ENCODE data around the gene ASCC1. TPM values are rescaled to one million over a fixed set of nuclear protein-coding genes. Genes with fewer than 3 reads are reported as not detected.
"Not testable (repeated sequence)": the region's sequence is repeated elsewhere in the genome, so short reads cannot be mapped to it uniquely, and the experiment has no call there.

The ASCC1 gene
- total and polyA plus RNA-seq, 7 experiments from 2014 or later: 19.4 to 33.1 (median 24.4) TPM

DNA sequence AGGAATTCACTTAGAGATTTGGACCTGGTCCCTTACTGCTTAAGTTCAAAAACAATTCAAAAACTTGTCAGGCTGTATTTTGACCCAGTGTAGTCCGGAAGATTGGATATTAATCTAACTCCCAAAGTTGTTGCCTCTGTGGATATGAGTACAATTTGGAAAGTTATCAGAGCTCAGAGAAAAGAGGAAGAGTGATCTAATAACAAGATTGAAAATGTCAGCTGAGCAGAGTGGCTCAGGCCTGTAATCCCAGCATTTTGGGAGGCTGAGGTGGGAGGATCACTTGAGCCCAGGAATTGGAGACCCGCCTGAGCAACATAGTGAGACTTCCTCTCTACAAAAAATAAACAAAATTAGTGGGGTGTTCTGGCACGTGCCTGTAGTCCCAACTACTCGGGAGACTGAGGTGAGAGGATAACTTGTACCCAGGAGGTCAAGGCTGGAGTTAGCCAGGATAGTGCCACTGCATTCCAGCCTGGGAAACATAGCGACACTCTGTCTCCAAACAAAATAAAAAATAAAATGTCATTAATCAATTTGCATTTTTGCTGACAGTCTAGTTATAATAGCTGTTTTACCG is 3.2 kb upstream of the ASCC1 start:
- peaks cover 26 to 72% (median 55%) of the 10 kb centered on the region in 7 donors for H3K4me1 Mint-ChIP-seq
- CTCF ChIA-PET: interaction anchor here (0.6 to 2.0 kb wide), 7 partner anchors 87 to 149 kb away, joined by 3 to 13 read pairs (median 4); no protein-coding TSS in a partner anchor

DNA sequence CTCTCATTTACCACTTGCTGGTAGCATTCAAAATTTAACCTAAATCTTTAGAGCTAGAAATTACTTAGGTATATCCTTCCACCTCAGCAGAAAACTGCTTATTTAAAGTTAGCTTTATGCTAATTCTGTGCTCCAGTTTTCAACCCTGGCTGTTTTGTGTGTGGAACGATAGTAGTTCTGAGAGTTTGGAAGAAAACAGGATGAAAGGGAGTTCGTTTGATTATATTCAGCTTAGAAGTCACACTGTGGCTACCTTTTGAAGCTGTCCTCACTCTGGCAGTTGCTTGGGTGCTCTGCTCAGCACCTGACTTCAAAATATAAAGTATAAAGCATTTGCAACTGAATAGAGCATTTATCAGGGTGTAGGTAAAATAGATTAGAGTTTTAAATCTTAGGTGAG is 2.6 kb upstream of the ASCC1 start:
- H3K9me3 ChIP-seq (ENCODE audit: control insufficient read depth in 2 of 3, low read length in 3 of 3): no peaks in the 10 kb centered on the region
- Mint-ChIP-seq H3K36me3 (peaks cover 0 to 15% (median 8%) of the 10 kb centered on the region in 5 donors), H3K27ac (peak overlapping the region; percentile 84 to 100 (median 91)), H3K9me3 (peaks cover 0 to 8% (median 0%) of the 10 kb centered on the region in 11 donors), H3K4me1 (peaks cover 20 to 67% (median 51%) of the 10 kb centered on the region in 7 donors), H3K4me3 (peak overlapping the region; percentile 56 to 97 (median 81)), H3K27me3 (no peaks in the 10 kb centered on the region)
- ChIA-PET CTCF (interaction anchor here (0.6 to 2.0 kb wide), 8 partner anchors 30 to 148 kb away, joined by 3 to 13 read pairs (median 4); no protein-coding TSS in a partner anchor), POLR2A (interaction anchor here (0.7 to 9.0 kb wide), 15 partner anchors 10 to 146 kb away, joined by 3 to 66 read pairs (median 3); partner anchors contain the start of genes DDIT4 and SPOCK2)
- no peaks in the 10 kb centered on the region for H3K27me3 ChIP-seq (ENCODE audit: control insufficient read depth in 2 of 2, insufficient read depth in 2 of 2, low read length in 2 of 2)
- H3K4me3 ChIP-seq (ENCODE audit: low read length): peak overlapping the region; percentile 34
- peak in 7 of 9 donors; percentile 14 to 48 (median 40) for DNase-seq
- intact Hi-C loops (cut with micrococcal nuclease): loop anchor here (1.0 to 10.0 kb wide), 5 partner anchors 54 to 156 kb away; partner anchors contain the start of gene DDIT4 (in 1 of the 2)
- H3K36me3 ChIP-seq (ENCODE audit: control insufficient read depth in 2 of 3, insufficient read depth in 3 of 3, low read length in 3 of 3): peaks cover 0 to 12% (median 0%) of the 10 kb centered on the region in 3 experiments
- H3K4me1 ChIP-seq (ENCODE audit: control insufficient read depth in 2 of 2, insufficient read depth in 2 of 2, low read length in 2 of 2): peaks cover 22 to 56% of the 10 kb centered on the region in 2 donors
- ATAC-seq: no peak
- H3K27ac ChIP-seq (ENCODE audit: low read depth, low read length): peak overlapping the region; percentile 60

More for the DNA sequence above, 3.2 kb upstream of the ASCC1 start:
- ATAC-seq (no peak), DNase-seq (no peak)
- Mint-ChIP-seq H3K36me3 (peaks cover 0 to 18% (median 14%) of the 10 kb centered on the region in 5 donors), H3K9me3 (peaks cover 0 to 8% (median 0%) of the 10 kb centered on the region in 11 donors), H3K27ac (peak overlapping the region; percentile 84 to 100 (median 91)), H3K4me3 (peak overlapping the region; percentile 56 to 97 (median 81)), H3K27me3 (no peaks in the 10 kb centered on the region)
- no peaks in the 10 kb centered on the region for H3K27me3 ChIP-seq (ENCODE audit: control insufficient read depth in 2 of 2, insufficient read depth in 2 of 2, low read length in 2 of 2)
- peak overlapping the region; percentile 34 for H3K4me3 ChIP-seq (ENCODE audit: low read length)
- peak overlapping the region; percentile 60 for H3K27ac ChIP-seq (ENCODE audit: low read depth, low read length)
- intact Hi-C loops (cut with micrococcal nuclease): loop anchor here (2.0 to 10.0 kb wide), 4 partner anchors 55 to 157 kb away; no protein-coding TSS in a partner anchor
- peaks cover 22 to 55% of the 10 kb centered on the region in 2 donors for H3K4me1 ChIP-seq (ENCODE audit: control insufficient read depth in 2 of 2, insufficient read depth in 2 of 2, low read length in 2 of 2)
- H3K9me3 ChIP-seq (ENCODE audit: control insufficient read depth in 2 of 3, low read length in 3 of 3): no peaks in the 10 kb centered on the region
- POLR2A ChIA-PET: interaction anchor here (0.8 to 9.0 kb wide), 15 partner anchors 10 to 145 kb away, joined by 3 to 66 read pairs (median 4); partner anchors contain the start of genes DDIT4 and SPOCK2
- peaks cover 0 to 12% (median 0%) of the 10 kb centered on the region in 3 experiments for H3K36me3 ChIP-seq (ENCODE audit: control insufficient read depth in 2 of 3, insufficient read depth in 3 of 3, low read length in 3 of 3)

DNA sequence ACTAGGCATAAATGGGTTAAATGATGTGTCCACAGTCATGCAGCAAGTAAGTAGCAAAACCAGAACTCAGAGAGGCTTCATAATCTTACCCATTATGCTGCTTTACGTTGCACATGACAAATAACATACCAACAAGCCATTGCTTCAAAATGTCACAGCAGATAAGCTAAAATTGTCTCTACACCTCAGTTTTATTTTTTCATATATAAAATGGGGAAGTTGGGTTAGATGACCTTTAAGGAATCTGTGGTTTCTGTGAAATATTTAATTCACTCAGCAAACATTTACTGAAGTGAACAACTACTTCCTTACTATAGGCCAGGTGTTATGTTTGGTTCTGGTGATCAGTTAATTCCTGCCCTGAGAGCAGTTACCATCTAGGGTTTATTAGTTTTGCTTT is 2.2 kb upstream of the ASCC1 start:
- Histone ChIP-seq H3K4me3 (ENCODE audit: low read length) (peak overlapping the region; percentile 34), H3K27ac (ENCODE audit: low read depth, low read length) (peak overlapping the region; percentile 60), H3K36me3 (ENCODE audit: control insufficient read depth in 2 of 3, insufficient read depth in 3 of 3, low read length in 3 of 3) (peaks cover 0 to 12% (median 0%) of the 10 kb centered on the region in 3 experiments), H3K4me1 (ENCODE audit: control insufficient read depth in 2 of 2, insufficient read depth in 2 of 2, low read length in 2 of 2) (peaks cover 22 to 54% of the 10 kb centered on the region in 2 donors), H3K27me3 (ENCODE audit: control insufficient read depth in 2 of 2, insufficient read depth in 2 of 2, low read length in 2 of 2) (no peaks in the 10 kb centered on the region), H3K9me3 (ENCODE audit: control insufficient read depth in 2 of 3, low read length in 3 of 3) (no peaks in the 10 kb centered on the region)
- H3K4me1 Mint-ChIP-seq: peaks cover 17 to 64% (median 48%) of the 10 kb centered on the region in 7 donors
- peaks cover 0 to 8% (median 0%) of the 10 kb centered on the region in 11 donors for H3K9me3 Mint-ChIP-seq
- H3K36me3 Mint-ChIP-seq: peaks cover 0 to 12% (median 8%) of the 10 kb centered on the region in 5 donors
- intact Hi-C loops (cut with micrococcal nuclease): loop anchor here (1.0 to 10.0 kb wide), 5 partner anchors 54 to 156 kb away; partner anchors contain the start of gene DDIT4 (in 1 of the 2)
- DNase-seq (no peak), ATAC-seq (no peak)
- POLR2A ChIA-PET: interaction anchor here (0.7 to 9.0 kb wide), 11 partner anchors 11 to 146 kb away, joined by 3 to 66 read pairs (median 4); partner anchors contain the start of genes DDIT4 and SPOCK2
- H3K4me3 Mint-ChIP-seq: peak overlapping the region; percentile 56 to 97 (median 81)
- CTCF ChIA-PET: interaction anchor here (0.6 to 2.0 kb wide), 6 partner anchors 30 to 148 kb away, joined by 3 to 13 read pairs (median 4); no protein-coding TSS in a partner anchor
- H3K27ac Mint-ChIP-seq: peak overlapping the region; percentile 84 to 100 (median 91)
- no peaks in the 10 kb centered on the region for H3K27me3 Mint-ChIP-seq

DNA sequence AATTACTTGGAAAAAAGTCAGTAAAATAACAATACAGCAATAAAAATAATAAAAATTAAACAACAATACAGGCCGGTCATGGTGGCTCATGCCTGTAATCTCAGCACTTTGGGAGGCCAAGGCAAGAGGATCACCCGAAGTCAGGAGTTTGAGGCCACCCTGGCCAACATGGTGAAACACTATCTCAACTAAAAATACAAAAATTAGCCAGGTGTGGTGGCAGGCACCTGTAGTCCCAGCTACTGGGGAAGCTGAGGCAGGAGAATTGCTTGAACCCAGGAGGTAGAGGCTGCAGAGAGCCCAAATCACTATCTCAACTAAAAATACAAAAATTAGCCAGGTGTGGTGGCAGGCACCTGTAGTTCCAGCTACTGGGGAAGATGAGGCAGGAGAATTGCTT is 4.2 kb downstream of the ASCC1 start:
- H3K27ac ChIP-seq (ENCODE audit: low read depth, low read length); H3K27me3 Mint-ChIP-seq; H3K4me3 ChIP-seq (ENCODE audit: low read length); H3K9me3 ChIP-seq (ENCODE audit: control insufficient read depth in 2 of 3, low read length in 3 of 3); H3K4me3 Mint-ChIP-seq; DNase-seq; ATAC-seq; H3K9me3 Mint-ChIP-seq; CTCF ChIA-PET; H3K27me3 ChIP-seq (ENCODE audit: control insufficient read depth in 2 of 2, insufficient read depth in 2 of 2, low read length in 2 of 2): not testable (repeated sequence)
- Histone ChIP-seq H3K4me1 (ENCODE audit: control insufficient read depth in 2 of 2, insufficient read depth in 2 of 2, low read length in 2 of 2) (peaks cover 9 to 36% of the 10 kb centered on the region in 2 donors), H3K36me3 (ENCODE audit: control insufficient read depth in 2 of 3, insufficient read depth in 3 of 3, low read length in 3 of 3) (peaks cover 0 to 15% (median 0%) of the 10 kb centered on the region in 3 experiments)
- peaks cover 5 to 46% (median 40%) of the 10 kb centered on the region in 7 donors for H3K4me1 Mint-ChIP-seq
- POLR2A ChIA-PET: interaction anchor here (0.9 to 9.0 kb wide), 2 partner anchors 17 to 123 kb away, joined by 3 to 66 read pairs; partner anchors contain the start of gene SPOCK2
- peaks cover 0 to 29% (median 16%) of the 10 kb centered on the region in 5 donors for H3K36me3 Mint-ChIP-seq
- peak overlapping the region in 4 of 9 donors; percentile 20 to 93 (median 40) for H3K27ac Mint-ChIP-seq
- intact Hi-C loops (cut with micrococcal nuclease): loop anchor here in 1 of 2 donors (10.0 kb wide), 1 partner anchor 47 kb away; no protein-coding TSS in a partner anchor

DNA sequence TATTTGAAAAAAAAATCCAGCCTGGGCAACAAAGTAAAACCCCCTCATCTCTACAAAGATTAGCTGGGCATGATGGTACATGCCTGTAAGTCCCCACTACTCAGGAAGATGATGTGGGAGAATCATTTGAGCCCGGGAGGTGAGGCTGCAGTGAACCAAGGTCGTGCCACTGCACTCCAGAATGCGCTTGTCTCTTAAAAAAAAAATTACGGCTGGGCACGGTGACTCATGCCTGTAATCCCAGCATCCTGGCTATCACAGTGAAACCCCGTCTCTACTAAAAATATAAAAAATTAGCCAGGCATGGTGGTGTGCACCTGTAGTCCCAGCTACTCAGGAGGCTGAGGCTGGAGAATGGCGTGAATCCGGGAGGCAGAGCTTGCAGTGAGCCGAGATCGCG is 4.7 kb downstream of the ASCC1 start:
- Mint-ChIP-seq H3K4me1 (peaks cover 5 to 44% (median 37%) of the 10 kb centered on the region in 7 donors), H3K36me3 (peaks cover 0 to 31% (median 16%) of the 10 kb centered on the region in 5 donors), H3K27ac (peak overlapping the region in 4 of 9 donors; percentile 17 to 57 (median 26))
- H3K4me3 Mint-ChIP-seq; H3K27me3 ChIP-seq (ENCODE audit: control insufficient read depth in 2 of 2, insufficient read depth in 2 of 2, low read length in 2 of 2); ATAC-seq; H3K9me3 ChIP-seq (ENCODE audit: control insufficient read depth in 2 of 3, low read length in 3 of 3); DNase-seq; CTCF ChIA-PET; H3K9me3 Mint-ChIP-seq; H3K27ac ChIP-seq (ENCODE audit: low read depth, low read length); H3K4me3 ChIP-seq (ENCODE audit: low read length); H3K27me3 Mint-ChIP-seq: not testable (repeated sequence)
- H3K4me1 ChIP-seq (ENCODE audit: control insufficient read depth in 2 of 2, insufficient read depth in 2 of 2, low read length in 2 of 2): peaks cover 9 to 33% of the 10 kb centered on the region in 2 donors
- POLR2A ChIA-PET: interaction anchor here (0.9 to 9.0 kb wide), 2 partner anchors 17 to 123 kb away, joined by 3 to 66 read pairs; partner anchors contain the start of gene SPOCK2
- peaks cover 0 to 15% (median 0%) of the 10 kb centered on the region in 3 experiments for H3K36me3 ChIP-seq (ENCODE audit: control insufficient read depth in 2 of 3, insufficient read depth in 3 of 3, low read length in 3 of 3)
- intact Hi-C loops (cut with micrococcal nuclease): loop anchor here in 1 of 2 donors (10.0 kb wide), 1 partner anchor 47 kb away; no protein-coding TSS in a partner anchor

DNA sequence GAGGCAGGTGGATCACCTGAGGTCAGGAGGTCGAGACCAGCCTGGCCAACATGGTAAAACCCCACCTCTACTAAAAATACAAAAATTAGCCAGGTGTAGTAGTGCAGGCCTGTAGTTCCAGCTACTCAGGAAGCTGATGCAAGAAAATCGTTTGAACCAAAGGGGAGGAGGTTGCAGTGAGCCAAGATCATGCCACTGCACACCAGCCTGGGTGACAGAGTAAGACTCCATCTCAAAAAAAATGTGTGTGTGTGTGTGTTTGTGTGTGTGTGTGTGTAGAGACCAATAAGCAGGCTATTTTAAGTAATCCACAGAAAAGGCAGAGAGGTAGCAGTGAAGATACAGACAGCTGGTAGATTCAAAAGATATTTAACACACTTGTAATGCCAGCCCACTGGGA is 7.5 kb downstream of the ASCC1 start:
- Histone ChIP-seq H3K36me3 (ENCODE audit: control insufficient read depth in 2 of 3, insufficient read depth in 3 of 3, low read length in 3 of 3) (peaks cover 0 to 25% (median 8%) of the 10 kb centered on the region in 3 experiments), H3K4me1 (ENCODE audit: control insufficient read depth in 2 of 2, insufficient read depth in 2 of 2, low read length in 2 of 2) (peaks cover 0 to 18% of the 10 kb centered on the region in 2 donors)
- peaks cover 4 to 35% (median 19%) of the 10 kb centered on the region in 5 donors for H3K36me3 Mint-ChIP-seq
- DNase-seq: peak in 3 of 9 donors; percentile 8 to 29 (median 20)
- H3K4me3 Mint-ChIP-seq: peak overlapping the region; percentile 20 to 67 (median 58)
- ATAC-seq; H3K4me3 ChIP-seq (ENCODE audit: low read length); intact Hi-C loops (cut with micrococcal nuclease); H3K9me3 ChIP-seq (ENCODE audit: control insufficient read depth in 2 of 3, low read length in 3 of 3); H3K27me3 Mint-ChIP-seq; H3K27me3 ChIP-seq (ENCODE audit: control insufficient read depth in 2 of 2, insufficient read depth in 2 of 2, low read length in 2 of 2); H3K9me3 Mint-ChIP-seq; H3K27ac ChIP-seq (ENCODE audit: low read depth, low read length): not testable (repeated sequence)
- peaks cover 5 to 29% (median 27%) of the 10 kb centered on the region in 7 donors for H3K4me1 Mint-ChIP-seq
- peak overlapping the region; percentile 60 to 95 (median 86) for H3K27ac Mint-ChIP-seq
- POLR2A ChIA-PET: interaction anchor here (0.6 to 1.0 kb wide), 3 partner anchors 39 to 117 kb away, joined by 3 to 5 read pairs (median 3); no protein-coding TSS in a partner anchor
- CTCF ChIA-PET: interaction anchor here (1.0 to 1.3 kb wide), 2 partner anchors 118 to 312 kb away, joined by 3 read pairs; no protein-coding TSS in a partner anchor

Data from naive thymus-derived CD4-positive, alpha-beta T cell (primary cell).